Measurements from ENCODE around the gene PCCA. TPM values are rescaled to one million over a fixed set of nuclear protein-coding genes. Genes with fewer than 3 reads are reported as not detected.

The PCCA gene
- total and polyA plus RNA-seq, 8 donors: 26.8 to 48.9 (median 37.6) TPM

GRCh38 chr13:100532090-100532766 lies 443.3 kb downstream of the PCCA start:
- DNase-seq: no peak
- TF ChIP-seq CTCF (IDR thresholded peaks at IDR 0.05): no peak
- intact Hi-C loops (cut with DNase I): no loop called here
- Histone ChIP-seq H3K4me1 (no peaks in the 10 kb centered on the region), H3K27ac (no peak overlapping the region), H3K27me3 (no peaks in the 10 kb centered on the region), H3K36me3 (peaks cover 0 to 28% of the 10 kb centered on the region in 2 donors), H3K4me3 (no peak overlapping the region), H3K9me3 (peaks cover 0 to 3% of the 10 kb centered on the region in 2 donors)
- no peak for ATAC-seq

- ATAC-seq (no peak), DNase-seq (no peak)
- Histone ChIP-seq H3K9me3 (peaks cover 0 to 3% of the 10 kb centered on the region in 2 donors), H3K36me3 (peaks cover 0 to 28% of the 10 kb centered on the region in 2 donors), H3K27ac (no peak overlapping the region), H3K4me1 (no peaks in the 10 kb centered on the region), H3K27me3 (no peaks in the 10 kb centered on the region), H3K4me3 (no peak overlapping the region)
- intact Hi-C loops (cut with DNase I): no loop called here
- TF ChIP-seq CTCF (IDR thresholded peaks at IDR 0.05): no peak
Observed at GRCh38 chr13:100532836-100533435, 444.0 kb downstream of the PCCA start.

- DNase-seq: no peak
- no peak overlapping the region for H3K4me3 ChIP-seq
- peak; percentile 79 for ATAC-seq
- H3K9me3 ChIP-seq: peaks cover 0 to 3% of the 10 kb centered on the region in 2 donors
- no peaks in the 10 kb centered on the region for H3K4me1 ChIP-seq
- H3K27ac ChIP-seq: no peak overlapping the region
- no peak for TF ChIP-seq CTCF (IDR thresholded peaks at IDR 0.05)
- peaks cover 0 to 24% of the 10 kb centered on the region in 2 donors for H3K36me3 ChIP-seq
- intact Hi-C loops (cut with DNase I): no loop called here
- no peaks in the 10 kb centered on the region for H3K27me3 ChIP-seq
Observed at GRCh38 chr13:100533588-100534041, 444.7 kb downstream of the PCCA start.

- DNase-seq: no peak
- peaks cover 0 to 20% of the 10 kb centered on the region in 2 donors for H3K36me3 ChIP-seq
- ATAC-seq: no peak
- H3K27ac ChIP-seq: no peak overlapping the region
- no peak overlapping the region for H3K4me3 ChIP-seq
- TF ChIP-seq CTCF (IDR thresholded peaks at IDR 0.05): no peak
- H3K4me1 ChIP-seq: no peaks in the 10 kb centered on the region
- no peaks in the 10 kb centered on the region for H3K27me3 ChIP-seq
- intact Hi-C loops (cut with DNase I): no loop called here
- H3K9me3 ChIP-seq: peaks cover 0 to 3% of the 10 kb centered on the region in 2 donors
Observed at GRCh38 chr13:100534147-100534843, 445.4 kb downstream of the PCCA start.

GRCh38 chr13:100534911-100535310 lies 446.0 kb downstream of the PCCA start:
- no peak overlapping the region for H3K27ac ChIP-seq
- H3K36me3 ChIP-seq: peaks cover 0 to 14% of the 10 kb centered on the region in 2 donors
- intact Hi-C loops (cut with DNase I): no loop called here
- ATAC-seq: no peak
- peaks cover 0 to 3% of the 10 kb centered on the region in 2 donors for H3K9me3 ChIP-seq
- no peak overlapping the region for H3K4me3 ChIP-seq
- no peaks in the 10 kb centered on the region for H3K27me3 ChIP-seq
- H3K4me1 ChIP-seq: no peaks in the 10 kb centered on the region
- DNase-seq: no peak
- no peak for TF ChIP-seq CTCF (IDR thresholded peaks at IDR 0.05)
